Fibroblast of lung (primary cell): Measurements from ENCODE around the gene STX11.

ENCODE experiments used
- CTCF ChIP-seq, 2 donors: IDR thresholded peaks in 1 of 2; conservative IDR thresholded peaks in 1 of 2; 1 replicate in 1 of 2; 2 replicates in 1 of 2; pipeline ENCODE4 v1.5.1; 2011 to 2012; ENCODE audit warnings: low read length in 2 of 2, control low read depth in 1 of 2, inconsistent platforms in 1 of 2, low read depth in 1 of 2, mild to moderate bottlenecking in 1 of 2
- EZH2 ChIP-seq: IDR thresholded peaks from 2 replicates; pipeline ENCODE4 v1.5.1; 2012; ENCODE audit warnings: low read length, control low read depth, mild to moderate bottlenecking; ENCODE audit errors: missing control alignments

GRCh38 chr6:144141470-144141869, 8.8 kb upstream of the STX11 start:
- TF ChIP-seq CTCF (conservative IDR thresholded peaks at IDR 0.05 in 1 of 2, IDR thresholded peaks at IDR 0.05 in 1 of 2; ENCODE audit: low read depth in 1 of 2, low read length in 2 of 2) (no peak), EZH2 (no peak)
